H54 (cell line): ENCODE results near the gene NAALADL1.

Experiments
- DNase-seq: peaks from one replicate; pipeline ENCODE4 v3.0.0; 2011; ENCODE audit warnings: low spot score, mixed read lengths; ENCODE audit not compliant: insufficient read length
- FAIRE-seq: peaks from 3 replicates; lab custom pipeline; 2011; peaks lifted over from hg19 to GRCh38; lab: Jason Lieb, UNC
- POLR2A ChIP-seq: IDR thresholded peaks from 2 replicates; pipeline ENCODE4 v1.6.1; 2011; ENCODE audit warnings: low read depth, mild to moderate bottlenecking, low read length

NAALADL1 gene

DNA sequence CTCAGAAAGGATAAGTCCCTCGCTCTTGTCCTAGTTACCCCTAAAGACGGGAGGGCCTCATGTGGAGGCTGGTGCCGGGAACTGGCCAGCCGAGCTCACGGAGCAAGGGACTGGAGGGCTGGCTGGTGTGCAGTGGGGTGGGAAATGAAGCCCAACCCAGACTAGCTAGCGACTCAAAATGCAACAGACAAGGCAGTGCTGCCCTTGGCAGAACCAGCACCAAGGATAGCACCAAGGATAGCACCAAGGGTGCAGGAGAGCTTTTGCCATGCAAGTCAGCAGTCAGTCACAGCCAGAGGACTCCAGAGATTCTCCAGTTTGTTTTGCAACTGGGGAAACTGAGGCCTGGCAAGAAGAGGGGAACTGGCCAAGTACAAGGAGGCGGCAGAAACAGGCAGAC lies 55.1 kb downstream of the NAALADL1 start:
- TF ChIP-seq POLR2A = no peak
- no peak for FAIRE-seq

DNA sequence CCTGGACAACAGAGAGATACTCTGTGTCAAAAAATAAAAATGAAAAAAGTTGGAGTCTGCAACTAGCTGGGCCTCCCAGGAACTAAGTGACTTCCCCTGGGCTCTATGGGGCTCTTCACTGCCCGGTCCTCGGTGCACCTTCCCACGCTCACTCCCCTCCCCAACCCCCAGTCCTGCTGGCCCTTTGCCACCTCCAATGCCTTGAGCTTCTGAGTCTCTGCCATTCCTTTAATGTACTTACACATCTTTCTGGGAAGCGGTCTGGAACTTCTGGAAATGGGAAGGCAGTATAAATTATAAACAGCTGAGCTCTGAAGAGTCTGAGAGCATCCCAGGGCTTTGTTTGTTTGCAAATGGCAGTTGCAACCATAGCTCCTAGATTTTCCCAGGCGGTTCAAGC lies 55.6 kb downstream of the NAALADL1 start:
- no peak for FAIRE-seq
- no peak for TF ChIP-seq POLR2A
- no peak for DNase-seq

More for the DNA sequence above, 55.1 kb downstream of the NAALADL1 start:
- DNase-seq = no peak

GRCh38 chr11:64999478-64999877 lies 58.9 kb downstream of the NAALADL1 start:
- no peak for DNase-seq

DNA sequence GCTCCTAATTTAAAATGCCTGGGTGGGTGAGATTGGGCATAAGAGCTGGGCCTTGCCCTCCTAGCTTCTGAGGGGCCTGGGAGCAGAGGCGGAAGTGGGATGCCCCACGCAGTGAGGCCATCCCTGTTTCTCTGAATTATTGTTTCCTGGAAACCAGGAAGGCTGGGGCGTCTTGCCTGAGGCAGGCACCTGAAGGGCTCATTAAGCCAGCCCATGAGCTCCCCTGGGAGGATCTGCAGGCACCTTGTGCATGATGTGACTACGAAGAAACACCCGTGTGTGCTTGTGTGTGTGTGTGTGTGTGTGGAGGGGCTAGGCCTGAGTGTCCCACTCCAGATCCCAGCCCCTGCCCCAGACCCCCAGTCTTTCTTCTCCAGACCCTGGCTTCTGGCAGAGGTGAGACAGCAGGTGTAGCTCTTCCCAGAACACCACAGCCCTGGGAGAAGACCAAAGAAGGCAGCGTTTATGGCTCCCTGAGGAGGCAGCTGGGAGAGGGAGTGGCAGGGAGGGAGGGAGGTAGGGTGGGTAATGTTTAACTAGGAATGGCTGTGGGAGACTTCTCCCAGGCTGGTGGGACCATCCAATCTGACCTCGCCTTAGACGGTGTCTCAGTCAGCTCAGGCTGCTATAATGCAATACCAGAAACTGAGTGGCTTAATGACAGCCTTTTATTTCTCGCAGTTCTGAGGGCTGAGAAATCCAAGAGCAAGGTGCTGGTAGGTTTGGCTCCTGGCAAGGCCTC lies 59.5 kb downstream of the NAALADL1 start:
- TF ChIP-seq POLR2A = no peak
- no peak for FAIRE-seq
- DNase-seq = no peak

More at GRCh38 chr11:64999478-64999877, 58.9 kb downstream of the NAALADL1 start:
- no peak for FAIRE-seq
- TF ChIP-seq POLR2A = no peak

DNA sequence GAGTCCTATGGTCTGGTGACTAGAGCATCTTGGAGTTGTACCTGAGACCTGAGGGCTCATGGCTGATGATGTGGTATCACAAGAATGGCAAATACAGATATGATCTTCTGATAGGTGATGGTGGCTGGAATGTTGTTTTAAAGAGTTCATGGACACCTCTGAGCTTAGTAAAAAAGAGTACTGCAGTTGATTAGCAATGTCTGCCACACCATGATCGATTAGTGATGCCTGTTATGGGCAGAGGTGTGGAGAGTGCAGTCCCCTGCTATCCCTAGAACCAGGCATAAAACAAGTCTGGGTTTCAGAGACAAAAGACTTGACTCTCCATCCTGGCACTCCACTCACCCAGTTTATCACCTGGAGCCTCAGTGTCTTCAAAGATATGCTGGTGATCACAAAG lies 60.2 kb downstream of the NAALADL1 start:
- FAIRE-seq (no peak), DNase-seq (no peak)
- TF ChIP-seq POLR2A = no peak

GRCh38 chr11:64996710-64997380 lies 61.5 kb downstream of the NAALADL1 start, which contains the start of gene BATF2:
Gene BATF2, minus strand, starts transcription at chr11:64996971. Its CDS starts 57 bp downstream, at chr11:64996914.
- FAIRE-seq (no peak), DNase-seq (peak; percentile 86)
- TF ChIP-seq POLR2A = peak; percentile 20; the same call in 1 of the 2 replicates

GRCh38 chr11:64996327-64996709 lies 62.0 kb downstream of the NAALADL1 start:
- DNase-seq = no peak
- FAIRE-seq = no peak
- TF ChIP-seq POLR2A = no peak
